Activated naive CD4-positive, alpha-beta T cell treated with anti-CD3 and anti-CD28 coated beads for 36 hours (primary cell): Measurements from ENCODE around the gene ZBTB16. TPM values are rescaled to one million over a fixed set of nuclear protein-coding genes. Genes with fewer than 3 reads are reported as not detected.

Source experiments
- CTCF ChIA-PET: fragments of 350-600 bp; sonication (Branson Sonifier 250); formaldehyde crosslinking; loops from one replicate; lab custom pipeline; 2021; ENCODE audit warnings: antibody characterized with exemption; lab: Charles Lee
- DNase-seq: peaks from one replicate; pipeline ENCODE4 v3.0.0-alpha.2; 2020
- H3K27ac Mint-ChIP-seq: one replicate; pipeline ENCODE4 v1.8.0; 2021; ENCODE audit warnings: mild to moderate bottlenecking, mixed read lengths
- H3K27me3 Mint-ChIP-seq: one replicate; pipeline ENCODE4 v1.8.0; 2021; ENCODE audit warnings: low read depth, mixed read lengths
- H3K36me3 Mint-ChIP-seq: one replicate; pipeline ENCODE4 v1.8.0; 2021; ENCODE audit warnings: low read depth, mixed read lengths
- H3K4me1 Mint-ChIP-seq: one replicate; pipeline ENCODE4 v1.8.0; 2021; ENCODE audit warnings: low read depth, mixed read lengths
- H3K4me3 Mint-ChIP-seq: one replicate; pipeline ENCODE4 v1.8.0; 2021; ENCODE audit warnings: mild to moderate bottlenecking, moderate library complexity, mixed read lengths
- H3K9me3 Mint-ChIP-seq: one replicate; pipeline ENCODE4 v1.8.0; 2021; ENCODE audit warnings: mixed read lengths
- intact Hi-C: fragments of 100-400 bp; cut with micrococcal nuclease; formaldehyde crosslinking; loops from one replicate; pipeline ENCODE4 v1.15.1; 2023
- total RNA-seq, 2 experiments: library from RNA; stranded (reverse); gene quantifications; one replicate each; pipeline ENCODE4 v1.2.3, GENCODE V29; 2021

The ZBTB16 gene
- total RNA-seq, 2 experiments from 2014 or later: 1.5 to 2.3 TPM

DNA sequence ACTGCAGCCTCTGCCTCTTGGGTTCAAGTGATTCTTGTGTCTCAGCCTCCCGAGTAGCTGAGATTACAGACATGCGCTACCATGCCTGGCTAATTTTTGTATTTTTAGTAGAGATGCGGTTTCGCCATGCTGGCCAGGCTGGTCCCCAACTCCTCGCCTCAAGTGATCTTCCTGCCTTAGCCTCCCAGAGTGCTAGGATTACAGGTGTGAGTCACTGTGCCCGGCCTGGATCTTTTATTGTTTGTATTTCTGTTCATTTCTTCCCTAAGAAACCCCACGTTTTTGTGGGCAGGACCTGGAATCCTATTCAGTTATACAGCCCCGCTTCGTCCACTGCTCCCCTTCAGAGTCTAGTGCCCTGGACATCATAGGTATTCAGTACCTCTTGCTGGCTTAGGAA, 28.7 kb downstream of the ZBTB16 start:
- H3K27ac Mint-ChIP-seq: no peak overlapping the region
- CTCF ChIA-PET: no interaction called here
- H3K4me3 Mint-ChIP-seq: no peak overlapping the region
- DNase-seq: no peak
- H3K27me3 Mint-ChIP-seq: peaks cover 5% of the 10 kb centered on the region
- H3K36me3 Mint-ChIP-seq: peaks cover 1% of the 10 kb centered on the region
- peaks cover 14% of the 10 kb centered on the region for H3K4me1 Mint-ChIP-seq
- intact Hi-C loops: no loop called here
- no peaks in the 10 kb centered on the region for H3K9me3 Mint-ChIP-seq

DNA sequence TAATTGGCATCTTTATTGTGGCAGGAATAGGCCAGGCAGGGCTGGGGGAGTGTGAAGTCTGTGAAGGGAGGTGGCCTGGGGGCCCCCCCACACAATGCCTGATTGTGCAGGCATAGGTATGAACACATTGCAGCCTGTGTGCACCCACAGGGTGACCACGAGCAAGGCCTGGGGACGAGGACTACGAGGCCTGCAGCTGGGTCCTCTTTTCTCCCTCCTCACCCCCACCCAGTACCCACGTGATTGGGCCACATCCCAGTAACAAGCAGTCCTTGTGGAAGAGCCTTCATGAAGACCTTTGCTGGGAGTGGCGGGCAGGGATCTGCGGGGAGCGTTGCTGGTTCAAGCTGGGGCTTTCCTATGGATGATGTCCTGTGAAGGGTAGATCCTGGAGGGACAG, 29.3 kb downstream of the ZBTB16 start:
- peaks cover 8% of the 10 kb centered on the region for H3K4me1 Mint-ChIP-seq
- CTCF ChIA-PET: no interaction called here
- no peaks in the 10 kb centered on the region for H3K9me3 Mint-ChIP-seq
- no peak overlapping the region for H3K4me3 Mint-ChIP-seq
- DNase-seq: no peak
- H3K36me3 Mint-ChIP-seq: peaks cover 1% of the 10 kb centered on the region
- H3K27me3 Mint-ChIP-seq: peaks cover 2% of the 10 kb centered on the region
- no peak overlapping the region for H3K27ac Mint-ChIP-seq
- intact Hi-C loops: no loop called here

DNA sequence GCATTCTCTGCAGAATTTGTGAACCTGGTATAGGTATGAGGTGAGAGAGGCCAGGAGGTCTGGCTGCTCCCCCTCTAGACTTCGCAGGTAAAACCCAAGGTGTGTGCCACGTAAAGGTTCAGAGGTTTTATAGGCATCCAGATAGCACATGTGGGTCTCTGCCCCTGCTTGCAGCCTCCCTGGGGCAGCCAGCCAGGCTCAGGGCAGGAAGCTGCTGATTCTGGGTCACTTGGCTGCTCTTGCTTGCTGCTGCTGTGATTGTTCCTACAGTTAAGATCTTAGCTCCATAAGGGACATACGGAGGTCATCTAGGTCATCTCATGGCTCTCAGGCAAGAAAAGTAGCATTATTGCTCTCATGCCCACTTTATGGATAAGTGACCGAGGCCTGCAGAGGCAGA, 30.2 kb downstream of the ZBTB16 start:
- no peak for DNase-seq
- Mint-ChIP-seq H3K36me3 (peaks cover 1% of the 10 kb centered on the region), H3K9me3 (no peaks in the 10 kb centered on the region), H3K27ac (no peak overlapping the region), H3K4me1 (peaks cover 7% of the 10 kb centered on the region), H3K27me3 (no peaks in the 10 kb centered on the region), H3K4me3 (no peak overlapping the region)
- CTCF ChIA-PET: no interaction called here
- intact Hi-C loops: no loop called here

DNA sequence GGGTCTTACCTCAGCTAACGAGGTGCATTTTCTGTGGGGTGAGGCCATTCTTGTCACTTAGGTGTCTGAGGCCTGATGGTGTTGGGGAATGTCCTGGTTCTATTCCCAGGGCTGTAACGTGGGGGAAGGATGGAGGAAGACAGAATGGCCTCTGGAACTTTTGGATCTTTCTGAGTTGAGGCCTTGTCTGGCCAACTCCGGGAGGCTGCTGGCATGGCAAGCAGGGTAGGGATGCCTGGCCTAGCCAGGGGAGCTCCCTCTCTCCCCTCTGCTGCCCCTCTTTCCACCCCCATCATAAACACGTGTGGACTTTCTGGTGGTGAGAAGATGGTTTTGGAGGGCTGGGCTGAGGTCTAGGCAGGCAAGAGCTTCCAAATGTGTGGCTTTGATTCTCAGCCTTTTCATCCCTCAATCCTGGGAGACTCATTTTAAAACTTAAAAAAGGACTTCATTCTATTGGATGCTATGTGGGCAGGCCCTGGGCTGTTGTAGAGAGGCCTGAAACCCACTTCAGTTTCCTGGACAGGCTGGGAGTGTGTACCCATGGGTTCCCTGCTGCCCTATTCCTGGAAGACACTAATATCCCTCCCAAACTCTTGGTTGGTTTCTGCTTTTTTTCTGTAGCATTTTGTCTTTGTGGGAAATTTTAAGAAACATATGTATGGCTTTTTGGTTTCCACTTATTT, 30.9 kb downstream of the ZBTB16 start:
- Mint-ChIP-seq H3K4me1 (peaks cover 7% of the 10 kb centered on the region), H3K9me3 (no peaks in the 10 kb centered on the region), H3K27ac (no peak overlapping the region), H3K36me3 (peaks cover 1% of the 10 kb centered on the region), H3K27me3 (no peaks in the 10 kb centered on the region), H3K4me3 (no peak overlapping the region)
- CTCF ChIA-PET: no interaction called here
- no peak for DNase-seq
- intact Hi-C loops: no loop called here

DNA sequence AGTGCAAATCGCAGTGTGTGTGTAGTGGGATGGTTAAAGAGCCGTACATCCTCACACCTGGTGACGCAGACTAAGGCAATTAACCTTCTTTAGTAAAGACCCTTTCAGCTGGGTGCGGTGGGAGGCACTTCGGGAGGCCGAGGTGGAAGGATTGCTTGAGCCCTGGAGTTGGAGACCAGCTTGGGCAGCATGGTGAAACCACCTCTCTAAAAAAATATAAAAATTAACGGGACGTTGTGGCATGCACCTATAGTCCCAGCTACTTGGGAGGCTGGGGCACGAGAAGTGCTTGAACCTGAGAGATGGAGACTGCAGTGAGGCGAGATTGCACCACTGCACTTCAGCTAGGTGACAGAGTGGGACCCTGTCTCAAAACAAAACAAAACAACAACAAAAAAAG, 31.5 kb downstream of the ZBTB16 start:
- no peaks in the 10 kb centered on the region for H3K27me3 Mint-ChIP-seq
- H3K27ac Mint-ChIP-seq: no peak overlapping the region
- no peaks in the 10 kb centered on the region for H3K9me3 Mint-ChIP-seq
- H3K4me3 Mint-ChIP-seq: no peak overlapping the region
- peaks cover 7% of the 10 kb centered on the region for H3K4me1 Mint-ChIP-seq
- no peak for DNase-seq
- peaks cover 1% of the 10 kb centered on the region for H3K36me3 Mint-ChIP-seq
- intact Hi-C loops: no loop called here
- CTCF ChIA-PET: no interaction called here

DNA sequence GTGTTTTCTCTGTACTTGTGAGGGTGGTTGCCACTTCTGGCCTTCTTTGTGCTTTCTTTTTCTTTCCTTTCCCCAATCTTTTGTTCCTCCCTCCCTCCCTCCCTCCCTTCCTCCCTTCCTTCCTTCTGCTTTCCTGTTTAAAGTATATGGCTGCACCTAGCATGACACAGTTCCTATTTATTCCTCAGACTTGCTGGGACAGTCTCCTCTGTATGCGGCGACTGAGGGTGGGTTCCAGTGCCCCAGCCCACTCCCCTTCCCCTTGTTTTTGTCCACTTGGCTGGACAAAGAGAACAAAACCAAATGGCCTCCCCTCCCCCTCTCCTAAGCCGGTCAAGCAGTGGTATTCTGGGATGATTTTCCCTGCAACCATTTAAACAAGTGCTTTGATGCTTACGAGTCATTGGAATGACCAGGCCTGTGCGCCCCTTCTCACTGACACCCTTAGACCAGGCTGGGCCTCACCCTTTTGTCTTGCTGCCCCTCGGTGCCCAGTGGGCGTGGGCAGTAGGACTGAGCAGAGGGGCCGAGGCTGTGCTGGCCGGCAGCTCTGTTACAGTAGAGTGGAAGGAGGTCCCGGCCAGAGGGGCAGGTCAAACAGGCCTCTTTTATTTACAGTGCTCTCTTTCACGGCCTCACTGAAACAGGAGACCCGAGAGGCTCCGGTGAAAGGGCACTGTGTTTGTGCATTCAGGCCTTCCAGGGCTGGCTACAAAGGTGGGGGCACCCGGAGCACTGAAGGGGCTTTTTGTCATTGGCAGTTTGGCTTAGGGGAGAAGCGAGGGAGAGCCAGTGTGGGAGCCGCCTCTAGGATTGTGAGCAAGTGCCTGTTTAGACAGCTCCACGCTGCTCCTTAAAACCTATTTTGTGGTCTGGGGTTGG, 32.2 kb downstream of the ZBTB16 start:
- Mint-ChIP-seq H3K27ac (no peak overlapping the region), H3K4me1 (peaks cover 7% of the 10 kb centered on the region), H3K27me3 (no peaks in the 10 kb centered on the region), H3K9me3 (no peaks in the 10 kb centered on the region), H3K36me3 (peaks cover 1% of the 10 kb centered on the region), H3K4me3 (no peak overlapping the region)
- DNase-seq: no peak
- intact Hi-C loops: no loop called here
- CTCF ChIA-PET: no interaction called here

DNA sequence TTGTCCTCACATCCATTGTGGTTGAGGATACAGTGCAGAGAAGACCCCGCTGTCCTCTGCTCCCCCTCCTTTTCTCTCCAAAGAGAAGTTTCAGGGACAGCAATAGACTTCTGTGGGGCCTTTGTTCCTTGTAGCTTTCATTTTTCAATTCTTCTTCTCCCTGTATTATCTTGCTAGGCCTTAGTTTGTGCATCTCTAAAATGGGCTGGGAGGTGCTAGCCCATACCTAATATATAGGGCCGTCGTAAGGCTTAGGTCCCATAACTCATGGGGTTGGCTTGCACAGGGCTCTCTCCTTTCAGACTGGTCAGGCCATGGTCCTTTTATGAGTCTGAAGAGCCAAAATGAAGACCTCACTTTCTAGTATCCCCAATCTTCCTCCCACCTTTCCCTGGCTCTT, 33.0 kb downstream of the ZBTB16 start:
- DNase-seq: no peak
- H3K36me3 Mint-ChIP-seq: no peaks in the 10 kb centered on the region
- H3K9me3 Mint-ChIP-seq: no peaks in the 10 kb centered on the region
- H3K4me1 Mint-ChIP-seq: no peaks in the 10 kb centered on the region
- intact Hi-C loops: no loop called here
- no peaks in the 10 kb centered on the region for H3K27me3 Mint-ChIP-seq
- CTCF ChIA-PET: no interaction called here
- H3K27ac Mint-ChIP-seq: no peak overlapping the region
- no peak overlapping the region for H3K4me3 Mint-ChIP-seq

DNA sequence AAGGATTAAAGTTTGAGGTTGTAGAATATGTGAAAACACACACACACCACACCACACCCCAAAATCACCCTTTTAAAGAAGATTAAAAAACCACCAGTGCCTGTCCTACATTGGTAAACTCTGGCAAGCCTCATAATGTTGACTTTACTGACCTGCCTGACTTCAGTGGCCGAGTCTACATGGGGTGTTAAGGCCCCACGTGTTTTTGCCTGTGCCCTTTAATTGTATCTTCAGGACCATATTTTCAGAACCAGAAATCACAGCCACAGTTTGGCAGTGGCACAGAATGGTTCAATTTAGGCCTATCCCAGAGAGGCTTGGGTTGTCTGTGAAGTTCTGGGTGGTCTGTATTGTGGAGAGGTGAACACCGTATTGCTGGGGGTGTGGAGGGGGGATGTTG, 33.4 kb downstream of the ZBTB16 start:
- no peaks in the 10 kb centered on the region for H3K36me3 Mint-ChIP-seq
- H3K9me3 Mint-ChIP-seq: no peaks in the 10 kb centered on the region
- no peak overlapping the region for H3K27ac Mint-ChIP-seq
- intact Hi-C loops: no loop called here
- DNase-seq: no peak
- CTCF ChIA-PET: no interaction called here
- H3K4me1 Mint-ChIP-seq: no peaks in the 10 kb centered on the region
- no peaks in the 10 kb centered on the region for H3K27me3 Mint-ChIP-seq
- H3K4me3 Mint-ChIP-seq: no peak overlapping the region

DNA sequence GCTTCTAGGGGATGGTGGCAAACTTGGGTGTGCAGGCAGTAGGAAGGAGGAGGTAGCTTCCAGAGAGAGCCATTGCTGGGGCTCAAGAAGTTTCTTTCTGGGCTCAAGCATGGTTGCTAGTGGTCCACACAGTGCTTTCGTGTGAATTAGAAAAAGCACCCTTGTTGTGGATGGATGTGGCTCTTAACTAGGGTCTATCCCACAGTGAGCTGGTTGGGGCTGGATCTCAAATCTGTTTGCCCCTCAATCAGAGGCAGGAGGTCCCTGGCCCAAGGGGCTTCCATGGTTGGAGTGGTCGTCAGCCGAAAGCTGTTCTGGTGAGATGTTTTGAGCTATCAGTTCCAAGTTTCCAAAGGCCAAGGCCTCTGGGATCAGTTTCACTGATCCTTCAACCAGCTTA, 35.0 kb downstream of the ZBTB16 start:
- no peak overlapping the region for H3K4me3 Mint-ChIP-seq
- H3K4me1 Mint-ChIP-seq: peaks cover 2% of the 10 kb centered on the region
- H3K36me3 Mint-ChIP-seq: no peaks in the 10 kb centered on the region
- DNase-seq: no peak
- intact Hi-C loops: no loop called here
- H3K27ac Mint-ChIP-seq: no peak overlapping the region
- no peaks in the 10 kb centered on the region for H3K27me3 Mint-ChIP-seq
- H3K9me3 Mint-ChIP-seq: no peaks in the 10 kb centered on the region
- CTCF ChIA-PET: interaction anchor here (1.0 to 1.2 kb wide), 2 partner anchors 167 to 690 kb away, joined by 3 read pairs; no protein-coding TSS in a partner anchor

DNA sequence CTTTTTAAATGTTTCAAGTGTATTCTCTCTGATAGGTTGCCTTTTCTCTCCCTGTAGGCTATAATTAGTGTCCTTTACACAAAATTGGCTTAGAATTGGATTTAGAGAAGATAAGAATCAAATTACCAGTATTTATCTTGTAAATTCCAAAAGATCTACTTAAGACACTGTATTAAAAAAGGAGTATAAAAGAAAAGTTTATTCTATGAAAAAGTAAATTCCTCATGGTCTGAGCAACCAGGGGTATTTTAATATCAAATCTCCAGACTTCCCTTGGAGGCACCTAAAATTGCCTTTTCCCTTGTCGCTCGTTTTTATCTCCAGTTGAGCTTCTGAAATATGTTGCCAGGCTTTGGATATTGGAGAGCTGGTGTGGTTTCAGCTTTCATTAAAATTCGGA, 36.4 kb downstream of the ZBTB16 start:
- no peak for DNase-seq
- CTCF ChIA-PET: no interaction called here
- Mint-ChIP-seq H3K4me3 (no peak overlapping the region), H3K27me3 (no peaks in the 10 kb centered on the region), H3K27ac (no peak overlapping the region), H3K4me1 (peaks cover 4% of the 10 kb centered on the region), H3K36me3 (no peaks in the 10 kb centered on the region), H3K9me3 (no peaks in the 10 kb centered on the region)
- intact Hi-C loops: no loop called here

DNA sequence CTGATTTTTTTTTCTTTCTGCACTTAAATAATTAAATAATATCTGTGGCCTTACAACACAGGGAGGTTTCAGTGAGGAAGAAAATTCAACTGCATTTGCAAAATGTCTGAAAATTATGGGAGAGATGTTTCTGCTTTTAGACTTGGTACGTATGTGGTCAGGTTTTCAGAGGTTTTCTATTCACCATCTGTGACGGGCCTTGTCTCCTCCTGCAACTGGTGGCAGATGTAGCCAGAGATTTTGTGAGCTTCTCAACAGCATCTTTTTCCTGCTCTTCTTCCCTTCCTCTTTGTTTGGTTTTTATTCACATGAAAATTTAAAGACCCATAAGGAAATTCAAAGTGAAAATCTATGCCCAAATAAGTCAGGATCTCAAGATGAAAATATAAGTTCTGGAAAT, 38.3 kb downstream of the ZBTB16 start:
- Mint-ChIP-seq H3K9me3 (no peaks in the 10 kb centered on the region), H3K4me3 (no peak overlapping the region), H3K27me3 (no peaks in the 10 kb centered on the region), H3K4me1 (peaks cover 8% of the 10 kb centered on the region), H3K27ac (no peak overlapping the region), H3K36me3 (no peaks in the 10 kb centered on the region)
- intact Hi-C loops: no loop called here
- CTCF ChIA-PET: no interaction called here
- DNase-seq: no peak

DNA sequence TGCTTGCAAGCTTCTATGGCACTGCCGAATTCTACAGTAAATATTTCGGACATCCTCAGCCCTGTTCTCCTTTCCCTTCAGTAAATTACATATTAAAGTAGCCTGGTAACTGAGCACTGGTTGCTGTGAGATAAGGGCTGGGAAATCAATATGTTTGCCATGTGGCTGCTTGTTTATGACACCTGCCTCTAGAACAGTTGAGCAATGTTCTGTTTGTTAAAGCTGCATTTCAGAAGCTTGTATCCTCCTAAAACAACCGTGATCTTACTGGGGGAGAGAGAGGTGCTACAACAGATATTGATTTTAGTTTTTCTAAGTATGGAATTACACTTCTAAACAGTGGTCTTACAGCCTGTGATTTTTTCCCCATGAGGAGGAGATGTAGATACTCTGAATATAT, 39.4 kb downstream of the ZBTB16 start:
- Mint-ChIP-seq H3K4me1 (peaks cover 19% of the 10 kb centered on the region), H3K36me3 (no peaks in the 10 kb centered on the region), H3K4me3 (no peak overlapping the region), H3K27me3 (no peaks in the 10 kb centered on the region), H3K27ac (no peak overlapping the region), H3K9me3 (no peaks in the 10 kb centered on the region)
- intact Hi-C loops: no loop called here
- CTCF ChIA-PET: interaction anchor here (0.6 kb wide), 1 partner anchor 180 kb away, joined by 3 read pairs; no protein-coding TSS in a partner anchor
- DNase-seq: no peak
